Measurements from ENCODE around the gene CCDC50.

The CCDC50 gene

GRCh38 chr3:191383124-191383523 lies 53.9 kb downstream of the CCDC50 start:
- no peak for DNase-seq

- DNase-seq: no peak
Measured at GRCh38 chr3:191385101-191385500, 55.9 kb downstream of the CCDC50 start.

- no peak for DNase-seq
Measured at GRCh38 chr3:191387441-191388077, 58.4 kb downstream of the CCDC50 start.

- no peak for DNase-seq
Measured at GRCh38 chr3:191388823-191389222, 59.6 kb downstream of the CCDC50 start.

- no peak for DNase-seq
Measured at GRCh38 chr3:191390580-191390979, 61.4 kb downstream of the CCDC50 start.

- no peak for DNase-seq
Measured at GRCh38 chr3:191391861-191392808, 62.9 kb downstream of the CCDC50 start.

- no peak for DNase-seq
Measured at GRCh38 chr3:191393146-191393545, 64.0 kb downstream of the CCDC50 start.

GRCh38 chr3:191397771-191398170 lies 68.6 kb downstream of the CCDC50 start:
- no peak for DNase-seq

- no peak for DNase-seq
Measured at GRCh38 chr3:191398607-191399006, 69.4 kb downstream of the CCDC50 start.

GRCh38 chr3:191399918-191400317 lies 70.7 kb downstream of the CCDC50 start:
- DNase-seq: no peak

GRCh38 chr3:191401775-191402357 lies 72.7 kb downstream of the CCDC50 start:
- no peak for DNase-seq

- DNase-seq: no peak
Measured at GRCh38 chr3:191409791-191410359, 80.7 kb downstream of the CCDC50 start.

GRCh38 chr3:191412759-191413158 lies 83.6 kb downstream of the CCDC50 start:
- DNase-seq: no peak

GRCh38 chr3:191414286-191414685 lies 85.1 kb downstream of the CCDC50 start:
- no peak for DNase-seq

- DNase-seq: no peak
Measured at GRCh38 chr3:191414732-191415131, 85.5 kb downstream of the CCDC50 start.

- no peak for DNase-seq
Measured at GRCh38 chr3:191415566-191415965, 86.4 kb downstream of the CCDC50 start.

GRCh38 chr3:191417457-191417729 lies 88.2 kb downstream of the CCDC50 start:
- no peak for DNase-seq

GRCh38 chr3:191420771-191421170 lies 91.6 kb downstream of the CCDC50 start:
- no peak for DNase-seq

GRCh38 chr3:191424881-191425280 lies 95.7 kb downstream of the CCDC50 start:
- no peak for DNase-seq

- DNase-seq: no peak
Measured at GRCh38 chr3:191425322-191425734, 96.1 kb downstream of the CCDC50 start.

- DNase-seq: no peak
Measured at GRCh38 chr3:191426311-191426710, 97.1 kb downstream of the CCDC50 start.

GRCh38 chr3:191428177-191428576 lies 99.0 kb downstream of the CCDC50 start:
- DNase-seq: no peak

GRCh38 chr3:191430103-191430502 lies 100.9 kb downstream of the CCDC50 start:
- DNase-seq: no peak
